ENCODE data around the gene S100A14. TPM values are rescaled to one million over a fixed set of nuclear protein-coding genes. Genes with fewer than 3 reads are reported as not detected.

Gene S100A14
- total and polyA plus RNA-seq, 4 donors: 1.7 to 4.4 (median 3.3) TPM

GRCh38 chr1:153572569-153573015, 43.5 kb downstream of the S100A14 start:
- Histone ChIP-seq H3K27me3 (ENCODE audit: control insufficient read depth in 4 of 4, insufficient read depth in 4 of 4, low read length in 3 of 4) (no peaks in the 10 kb centered on the region), H3K4me3 (ENCODE audit: low read depth in 1 of 3, low read length in 3 of 3) (no peak overlapping the region), H3K4me1 (ENCODE audit: control insufficient read depth in 4 of 4, insufficient read depth in 4 of 4, low read length in 3 of 4) (peaks cover 0 to 10% (median 4%) of the 10 kb centered on the region in 4 donors), H3K9me3 (ENCODE audit: control insufficient read depth in 4 of 4, low read length in 3 of 4) (no peaks in the 10 kb centered on the region), H3K27ac (ENCODE audit: low read depth in 1 of 2, low read length in 2 of 2) (peak overlapping the region in 1 of 2 donors; percentile 50), H3K9ac (ENCODE audit: low read depth in 1 of 2, low read length in 2 of 2) (no peak overlapping the region), H3K36me3 (ENCODE audit: control insufficient read depth in 4 of 4, insufficient read depth in 3 of 4, low read depth in 1 of 4, low read length in 3 of 4) (no peaks in the 10 kb centered on the region)
- 2% methylated on average over 3 of the region's 3 CpGs for WGBS
- TF ChIP-seq ZBTB33 (IDR thresholded peaks at IDR 0.05): no peak
- peak in 1 of 2 donors; percentile 18 for TF ChIP-seq JUND (IDR thresholded peaks at IDR 0.05)
- TF ChIP-seq SP1 (IDR thresholded peaks at IDR 0.05): peak; percentile 20
- peak in 1 of 2 donors; percentile 25 for TF ChIP-seq RXRA (IDR thresholded peaks at IDR 0.05)
- peak; percentile 98 to 100 for TF ChIP-seq RAD21 (IDR thresholded peaks at IDR 0.05)
- no peak for TF ChIP-seq NR2F2 (IDR thresholded peaks at IDR 0.05)
- TF ChIP-seq FOXA1 (IDR thresholded peaks at IDR 0.05): no peak
- TF ChIP-seq HNF4A (conservative IDR thresholded peaks at IDR 0.05): peak in 1 of 2 donors; percentile 38
- TF ChIP-seq YY1 (IDR thresholded peaks at IDR 0.05): peak; percentile 19
- TF ChIP-seq, protein P1, sequence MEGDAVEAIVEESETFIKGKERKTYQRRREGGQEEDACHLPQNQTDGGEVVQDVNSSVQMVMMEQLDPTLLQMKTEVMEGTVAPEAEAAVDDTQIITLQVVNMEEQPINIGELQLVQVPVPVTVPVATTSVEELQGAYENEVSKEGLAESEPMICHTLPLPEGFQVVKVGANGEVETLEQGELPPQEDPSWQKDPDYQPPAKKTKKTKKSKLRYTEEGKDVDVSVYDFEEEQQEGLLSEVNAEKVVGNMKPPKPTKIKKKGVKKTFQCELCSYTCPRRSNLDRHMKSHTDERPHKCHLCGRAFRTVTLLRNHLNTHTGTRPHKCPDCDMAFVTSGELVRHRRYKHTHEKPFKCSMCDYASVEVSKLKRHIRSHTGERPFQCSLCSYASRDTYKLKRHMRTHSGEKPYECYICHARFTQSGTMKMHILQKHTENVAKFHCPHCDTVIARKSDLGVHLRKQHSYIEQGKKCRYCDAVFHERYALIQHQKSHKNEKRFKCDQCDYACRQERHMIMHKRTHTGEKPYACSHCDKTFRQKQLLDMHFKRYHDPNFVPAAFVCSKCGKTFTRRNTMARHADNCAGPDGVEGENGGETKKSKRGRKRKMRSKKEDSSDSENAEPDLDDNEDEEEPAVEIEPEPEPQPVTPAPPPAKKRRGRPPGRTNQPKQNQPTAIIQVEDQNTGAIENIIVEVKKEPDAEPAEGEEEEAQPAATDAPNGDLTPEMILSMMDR (IDR thresholded peaks at IDR 0.05; ENCODE audit: low read depth, low read length, missing input control): peak; percentile 95
- peak; percentile 56 for DNase-seq (ENCODE audit: low spot score)

- Histone ChIP-seq H3K4me3 (ENCODE audit: low read depth in 1 of 3, low read length in 3 of 3) (no peak overlapping the region), H3K27me3 (ENCODE audit: control insufficient read depth in 4 of 4, insufficient read depth in 4 of 4, low read length in 3 of 4) (no peaks in the 10 kb centered on the region), H3K9me3 (ENCODE audit: control insufficient read depth in 4 of 4, low read length in 3 of 4) (no peaks in the 10 kb centered on the region), H3K27ac (ENCODE audit: low read depth in 1 of 2, low read length in 2 of 2) (no peak overlapping the region), H3K36me3 (ENCODE audit: control insufficient read depth in 4 of 4, insufficient read depth in 3 of 4, low read depth in 1 of 4, low read length in 3 of 4) (no peaks in the 10 kb centered on the region), H3K4me1 (ENCODE audit: control insufficient read depth in 4 of 4, insufficient read depth in 4 of 4, low read length in 3 of 4) (peaks cover 0 to 10% (median 4%) of the 10 kb centered on the region in 4 donors), H3K9ac (ENCODE audit: low read depth in 1 of 2, low read length in 2 of 2) (no peak overlapping the region)
- no peak for DNase-seq (ENCODE audit: low spot score)
- WGBS: 71% methylated on average over 7 of the region's 7 CpGs
- TF ChIP-seq GABPA (IDR thresholded peaks at IDR 0.05 in 1 of 2, conservative IDR thresholded peaks at IDR 0.05 in 1 of 2) (no peak), HNF4G (IDR thresholded peaks at IDR 0.05) (no peak)
Observed at GRCh38 chr1:153571706-153572105, 44.4 kb downstream of the S100A14 start.

- DNase-seq (ENCODE audit: low spot score): no peak
- peaks cover 0 to 10% (median 4%) of the 10 kb centered on the region in 4 donors for H3K4me1 ChIP-seq (ENCODE audit: control insufficient read depth in 4 of 4, insufficient read depth in 4 of 4, low read length in 3 of 4)
Observed at GRCh38 chr1:153570874-153571273, 45.3 kb downstream of the S100A14 start.

More at GRCh38 chr1:153570874-153571273, 45.3 kb downstream of the S100A14 start:
- Histone ChIP-seq H3K4me3 (ENCODE audit: low read depth in 1 of 3, low read length in 3 of 3) (no peak overlapping the region), H3K36me3 (ENCODE audit: control insufficient read depth in 4 of 4, insufficient read depth in 3 of 4, low read depth in 1 of 4, low read length in 3 of 4) (no peaks in the 10 kb centered on the region), H3K9ac (ENCODE audit: low read depth in 1 of 2, low read length in 2 of 2) (no peak overlapping the region), H3K27me3 (ENCODE audit: control insufficient read depth in 4 of 4, insufficient read depth in 4 of 4, low read length in 3 of 4) (no peaks in the 10 kb centered on the region), H3K27ac (ENCODE audit: low read depth in 1 of 2, low read length in 2 of 2) (no peak overlapping the region), H3K9me3 (ENCODE audit: control insufficient read depth in 4 of 4, low read length in 3 of 4) (no peaks in the 10 kb centered on the region)
- TF ChIP-seq, protein P2, sequence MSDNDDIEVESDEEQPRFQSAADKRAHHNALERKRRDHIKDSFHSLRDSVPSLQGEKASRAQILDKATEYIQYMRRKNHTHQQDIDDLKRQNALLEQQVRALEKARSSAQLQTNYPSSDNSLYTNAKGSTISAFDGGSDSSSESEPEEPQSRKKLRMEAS (IDR thresholded peaks at IDR 0.05): no peak
- 70% methylated on average over 5 of the region's 5 CpGs for WGBS
